H1 (cell line): ENCODE results near the gene MACROD2. TPM values are rescaled to one million over a fixed set of nuclear protein-coding genes. Genes with fewer than 3 reads are reported as not detected.

Experiments
- CTCF ChIA-PET: fragments of 300-600 bp; sonication (Branson Sonifier 250); formaldehyde crosslinking; loops from one replicate; lab custom pipeline; 2021; ENCODE audit not compliant: partially characterized antibody; lab: Charles Lee
- POLR2A ChIA-PET: fragments of 300-600 bp; sonication (Branson Sonifier 250); formaldehyde crosslinking; loops from one replicate; lab custom pipeline; 2021; ENCODE audit warnings: inconsistent platforms; ENCODE audit not compliant: partially characterized antibody; lab: Charles Lee
- DNase-seq, 2 experiments: peaks; one replicate each; pipeline versions ENCODE4 v3.0.0 to v3.0.0-alpha.2; 2010 to 2022; ENCODE audit warnings: low spot score in 2 of 2, low read depth in 1 of 2, mixed read lengths in 1 of 2
- FAIRE-seq: peaks from 2 replicates; lab custom pipeline; 2011; peaks lifted over from hg19 to GRCh38; lab: Jason Lieb, UNC
- H2AFZ ChIP-seq: 2 replicates; pipeline ENCODE4 v1.8.1; 2012; ENCODE audit warnings: low read length, inconsistent platforms
- H2AK5ac ChIP-seq: 2 replicates; pipeline ENCODE4 v1.6.1; 2013; ENCODE audit warnings: low read depth, low read length
- H2BK120ac ChIP-seq: replicated peaks from 2 replicates; pipeline ENCODE3; 2013; ENCODE audit warnings: low read depth, low read length, inconsistent platforms
- H2BK12ac ChIP-seq: 2 replicates; pipeline ENCODE4 v1.6.1; 2013; ENCODE audit warnings: low read depth, low read length
- H2BK15ac ChIP-seq: 2 replicates; pipeline ENCODE4 v1.6.1; 2013; ENCODE audit warnings: low read length
- H2BK20ac ChIP-seq: 2 replicates; pipeline ENCODE4 v1.6.1; 2013; ENCODE audit warnings: low read length
- H2BK5ac ChIP-seq: 2 replicates; pipeline ENCODE4 v1.6.1; 2013; ENCODE audit warnings: low read depth, low read length
- H3K14ac ChIP-seq: 2 replicates; pipeline ENCODE4 v1.6.1; 2013; ENCODE audit warnings: inconsistent platforms; ENCODE audit not compliant: insufficient read length
- H3K18ac ChIP-seq: 2 replicates; pipeline ENCODE4 v1.6.1; 2013; ENCODE audit warnings: low read length; ENCODE audit errors: extremely low read depth
- H3K23ac ChIP-seq: 2 replicates; pipeline ENCODE4 v1.6.1; 2013; ENCODE audit warnings: inconsistent platforms; ENCODE audit not compliant: insufficient read length
- H3K23me2 ChIP-seq: 2 replicates; pipeline ENCODE4 v1.6.1; 2013; ENCODE audit warnings: low read depth, low read length
- H3K27ac ChIP-seq: 2 replicates; pipeline ENCODE4 v1.6.1; 2011; ENCODE audit warnings: low read depth, low read length, inconsistent platforms
- H3K27me3 ChIP-seq, 4 experiments: replicated peaks in 1 of 4; 1 replicate in 1 of 4; 2 replicates in 3 of 4; pipeline versions ENCODE4 v1.6.1 to v1.8.1; 2011 to 2013; ENCODE audit warnings: low read length in 3 of 4, mild to moderate bottlenecking in 3 of 4, inconsistent platforms in 2 of 4, mixed read lengths in 2 of 4, moderate library complexity in 1 of 4; ENCODE audit not compliant: control insufficient read depth in 3 of 4, insufficient read depth in 3 of 4; ENCODE audit errors: extremely low read depth in 1 of 4
- H3K36me3 ChIP-seq, 4 experiments: 2 replicates each; pipeline versions ENCODE4 v1.6.1 to v1.8.1; 2011 to 2013; ENCODE audit warnings: mild to moderate bottlenecking in 4 of 4, low read length in 3 of 4, moderate library complexity in 2 of 4, control low read depth in 1 of 4, inconsistent platforms in 1 of 4; ENCODE audit not compliant: insufficient read depth in 4 of 4, control insufficient read depth in 2 of 4
- H3K4ac ChIP-seq: replicated peaks from 2 replicates; pipeline ENCODE3; 2013; ENCODE audit warnings: low read length, low read depth, mixed read lengths, inconsistent platforms; ENCODE audit not compliant: insufficient read length
- H3K4me1 ChIP-seq, 4 experiments: replicated peaks in 1 of 4; 1 replicate in 1 of 4; 2 replicates in 3 of 4; pipeline versions ENCODE4 v1.6.1 to v1.8.1; 2011 to 2013; ENCODE audit warnings: low read length in 3 of 4, inconsistent platforms in 2 of 4, mixed read lengths in 1 of 4; ENCODE audit not compliant: insufficient read depth in 4 of 4, control insufficient read depth in 3 of 4
- H3K4me2 ChIP-seq, 2 experiments: 2 replicates each; pipeline versions ENCODE4 v1.6.1 to v1.8.1; 2011 to 2013; ENCODE audit warnings: low read depth in 2 of 2, low read length in 2 of 2, control low read depth in 1 of 2, inconsistent platforms in 1 of 2, mild to moderate bottlenecking in 1 of 2; ENCODE audit not compliant: insufficient read depth in 1 of 2
- H3K4me3 ChIP-seq, 4 experiments: fragments of 200-600, 300-600 bp in 1 of 4; sonication (generic), shearing (Covaris generic), sonication (Bioruptor Twin) in 1 of 4; 2 replicates each; pipeline versions ENCODE4 v1.5.1 to v1.8.1; 2011 to 2016; ENCODE audit warnings: low read length in 4 of 4, low read depth in 3 of 4, control low read depth in 2 of 4, inconsistent platforms in 2 of 4, mild to moderate bottlenecking in 2 of 4, mixed read lengths in 1 of 4, moderate library complexity in 1 of 4; ENCODE audit not compliant: insufficient read depth in 2 of 4; ENCODE audit errors: extremely low read depth in 1 of 4
- H3K56ac ChIP-seq: replicated peaks from 2 replicates; pipeline ENCODE3; 2013; ENCODE audit warnings: low read depth, mild to moderate bottlenecking, mixed read lengths, low read length, inconsistent platforms; ENCODE audit not compliant: insufficient read length
- H3K79me1 ChIP-seq: 2 replicates; pipeline ENCODE4 v1.6.1; 2013; ENCODE audit warnings: low read depth, low read length, control low read depth
- H3K79me2 ChIP-seq, 2 experiments: 2 replicates each; pipeline versions ENCODE4 v1.6.1 to v1.8.1; 2012 to 2013; ENCODE audit warnings: low read length in 2 of 2, mild to moderate bottlenecking in 2 of 2, inconsistent platforms in 1 of 2; ENCODE audit not compliant: insufficient read depth in 2 of 2, control insufficient read depth in 1 of 2
- H3K9ac ChIP-seq, 4 experiments: replicated peaks in 1 of 4; 1 replicate in 1 of 4; 2 replicates in 3 of 4; pipeline versions ENCODE4 v1.6.1 to v1.8.1; 2011 to 2013; ENCODE audit warnings: low read depth in 3 of 4, low read length in 3 of 4, control low read depth in 2 of 4, mild to moderate bottlenecking in 2 of 4, moderate library complexity in 2 of 4, inconsistent platforms in 1 of 4; ENCODE audit errors: extremely low read depth in 1 of 4
- H3K9me3 ChIP-seq, 2 experiments: 2 replicates each; pipeline versions ENCODE4 v1.6.1 to v1.8.1; 2012 to 2013; ENCODE audit warnings: mild to moderate bottlenecking in 2 of 2, moderate library complexity in 2 of 2, control low read depth in 1 of 2, inconsistent platforms in 1 of 2, low read depth in 1 of 2, low read length in 1 of 2, mixed read lengths in 1 of 2; ENCODE audit not compliant: insufficient read depth in 2 of 2
- H4K20me1 ChIP-seq, 2 experiments: replicated peaks in 1 of 2; 2 replicates each; pipeline versions ENCODE3 to v1.8.1; 2011 to 2013; ENCODE audit warnings: inconsistent platforms in 2 of 2, low read length in 2 of 2, mild to moderate bottlenecking in 1 of 2; ENCODE audit not compliant: insufficient read depth in 2 of 2, control insufficient read depth in 1 of 2
- H4K5ac ChIP-seq: 2 replicates; pipeline ENCODE4 v1.6.1; 2013; ENCODE audit warnings: low read length, low read depth, mixed read lengths, inconsistent platforms; ENCODE audit not compliant: insufficient read length
- H4K8ac ChIP-seq: 2 replicates; pipeline ENCODE4 v1.8.0; 2013; ENCODE audit warnings: mild to moderate bottlenecking, moderate library complexity, low read length, inconsistent platforms; ENCODE audit not compliant: insufficient read depth; ENCODE audit errors: extremely low read depth
- H4K91ac ChIP-seq: replicated peaks from 2 replicates; pipeline ENCODE3; 2013; ENCODE audit warnings: low read length, mixed read lengths, inconsistent platforms; ENCODE audit not compliant: insufficient read length
- CEBPB ChIP-seq: IDR thresholded peaks from 2 replicates; pipeline ENCODE4 v1.6.1; 2012; ENCODE audit warnings: low read depth, low read length
- KDM5A ChIP-seq: fragments of 200-600 bp; IDR thresholded peaks from 2 replicates; pipeline ENCODE4 v1.7.1; 2012; ENCODE audit warnings: mild to moderate bottlenecking, low read length, inconsistent platforms, mixed read lengths
- POLR2A ChIP-seq, 2 experiments: IDR thresholded peaks; 1 replicate in 1 of 2; 2 replicates in 1 of 2; pipeline ENCODE4 v1.6.1; 2011; ENCODE audit warnings: low read depth in 2 of 2, low read length in 2 of 2, mild to moderate bottlenecking in 2 of 2; ENCODE audit errors: control extremely low read depth in 1 of 2
- WGBS, 2 experiments: shearing (Covaris generic) in 1 of 2; methylation state at CpG; one replicate each; pipeline versions ENCODE4 v1.1.6 to v1.1.7; 2013 to 2015; ENCODE audit warnings: low lambda C conversion rate in 2 of 2, mixed read lengths in 2 of 2, inconsistent platforms in 1 of 2, low coverage in 1 of 2, missing lambda C conversion rate in 1 of 2; ENCODE audit not compliant: insufficient replicate concordance in 2 of 2, insufficient coverage in 1 of 2, insufficient read length in 1 of 2; ENCODE audit errors: extremely low coverage in 1 of 2, missing lambda C conversion rate in 1 of 2; 5-methylcytosine and 5-hydroxymethylcytosine counted together
- polyA plus RNA-seq, 7 experiments: library from polyadenylated mRNA; depleted of rRNA in 3 of 7; stranded (reverse) in 5 of 7; unstranded in 2 of 7; fragments of >200 nt in 5 of 7; fragments of 200-250 nt in 2 of 7; gene quantifications; 1 replicate in 5 of 7; 2 replicates in 1 of 7; 4 replicates in 1 of 7; pipeline versions ENCODE4 v1.2.1 to v1.2.3, GENCODE V29; 2011 to 2013; ENCODE audit warnings: missing spikeins in 2 of 7, mixed read lengths in 2 of 7
- total RNA-seq: library from RNA; stranded (reverse); fragmentation: NEBNext Ultra II Directional; extraction: Animal tissue kit (Norgen Biotek cat#: 25700); gene quantifications from 2 replicates; pipeline ENCODE4 v1.2.1, GENCODE V29; 2021

The MACROD2 gene
- total and polyA plus RNA-seq, 2 of the 8 experiments (the other 6 are each of a cell fraction or from before 2014, with no cell fraction given) = 0.70 to 3.9 TPM

GRCh38 chr20:14782731-14783130, 787.4 kb downstream of the MACROD2 start:
- Histone ChIP-seq H3K79me2 (no peaks in the 10 kb centered on the region), H3K18ac (no peak overlapping the region), H4K8ac (no peak overlapping the region), H2BK15ac (no peak overlapping the region; the same call in 1 of the 2 replicates), H3K14ac (no peak overlapping the region), H3K27ac (no peak overlapping the region), H2BK120ac (no peak overlapping the region), H3K4me2 (no peak overlapping the region), H3K27me3 (no peaks in the 10 kb centered on the region), H2AK5ac (no peak overlapping the region), H3K23ac (no peak overlapping the region), H2BK5ac (no peak overlapping the region), H3K9me3 (no peaks in the 10 kb centered on the region), H2AFZ (no peak overlapping the region), H4K5ac (no peak overlapping the region), H3K36me3 (no peaks in the 10 kb centered on the region), H3K4ac (no peak overlapping the region), H3K56ac (no peak overlapping the region), H3K23me2 (no peaks in the 10 kb centered on the region), H2BK20ac (no peak overlapping the region), H4K91ac (no peak overlapping the region), H2BK12ac (no peak overlapping the region), H3K79me1 (no peaks in the 10 kb centered on the region), H4K20me1 (no peaks in the 10 kb centered on the region), H3K9ac (no peak overlapping the region), H3K4me1 (peaks cover 0 to 6% (median 0%) of the 10 kb centered on the region in 4 experiments; a peak in 2 of 7 replicates), H3K4me3 (no peak overlapping the region)
- CTCF ChIA-PET = interaction anchor here (0.9 kb wide), 1 partner anchor 11 kb away, joined by 3 read pairs; no protein-coding TSS in a partner anchor
- no peak for TF ChIP-seq CEBPB
- no peak for TF ChIP-seq KDM5A
- no peak for TF ChIP-seq POLR2A (IDR thresholded peaks at IDR 0.05; ENCODE audit: control extremely low read depth in 1 of 2, low read depth in 2 of 2, low read length in 2 of 2)
- WGBS, 2 experiments = 85% methylated on average over 2 of the region's 2 CpGs; no CpG with 5 or more reads in 1 of the 2 experiments
- DNase-seq (no peak), FAIRE-seq (no peak)
- POLR2A ChIA-PET = no interaction called here
